GM12874 (cell line): Measurements from ENCODE around the gene GTF2F2.

Experiments
- TF ChIP-seq, protein P1 (sequence below): IDR thresholded peaks from 2 replicates; pipeline ENCODE4 v1.5.1; 2011; ENCODE audit warnings: low read depth, mild to moderate bottlenecking, control low read depth, low read length, moderate library complexity; ENCODE audit not compliant: insufficient read depth

Gene GTF2F2

DNA sequence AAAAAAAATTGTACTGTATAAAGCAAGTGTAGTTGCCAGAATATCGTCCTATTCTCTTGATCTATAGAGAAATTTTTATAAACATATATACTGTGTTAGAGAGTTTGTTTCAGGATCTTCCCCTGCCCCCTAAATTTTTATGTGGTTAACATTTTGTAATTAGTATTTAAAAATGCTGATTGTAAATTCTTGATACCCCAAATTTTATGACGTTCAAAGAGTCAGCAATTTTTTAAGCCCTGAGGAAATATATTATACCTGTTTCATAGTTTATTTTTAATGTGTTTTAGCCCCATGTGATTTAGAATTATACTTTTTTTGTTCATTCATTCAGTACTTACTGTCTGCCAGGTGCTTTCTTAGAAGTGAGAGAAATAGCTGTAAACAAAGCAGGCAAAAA is 87.8 kb downstream of the GTF2F2 start:
- TF ChIP-seq, protein P1, sequence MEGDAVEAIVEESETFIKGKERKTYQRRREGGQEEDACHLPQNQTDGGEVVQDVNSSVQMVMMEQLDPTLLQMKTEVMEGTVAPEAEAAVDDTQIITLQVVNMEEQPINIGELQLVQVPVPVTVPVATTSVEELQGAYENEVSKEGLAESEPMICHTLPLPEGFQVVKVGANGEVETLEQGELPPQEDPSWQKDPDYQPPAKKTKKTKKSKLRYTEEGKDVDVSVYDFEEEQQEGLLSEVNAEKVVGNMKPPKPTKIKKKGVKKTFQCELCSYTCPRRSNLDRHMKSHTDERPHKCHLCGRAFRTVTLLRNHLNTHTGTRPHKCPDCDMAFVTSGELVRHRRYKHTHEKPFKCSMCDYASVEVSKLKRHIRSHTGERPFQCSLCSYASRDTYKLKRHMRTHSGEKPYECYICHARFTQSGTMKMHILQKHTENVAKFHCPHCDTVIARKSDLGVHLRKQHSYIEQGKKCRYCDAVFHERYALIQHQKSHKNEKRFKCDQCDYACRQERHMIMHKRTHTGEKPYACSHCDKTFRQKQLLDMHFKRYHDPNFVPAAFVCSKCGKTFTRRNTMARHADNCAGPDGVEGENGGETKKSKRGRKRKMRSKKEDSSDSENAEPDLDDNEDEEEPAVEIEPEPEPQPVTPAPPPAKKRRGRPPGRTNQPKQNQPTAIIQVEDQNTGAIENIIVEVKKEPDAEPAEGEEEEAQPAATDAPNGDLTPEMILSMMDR: no peak

DNA sequence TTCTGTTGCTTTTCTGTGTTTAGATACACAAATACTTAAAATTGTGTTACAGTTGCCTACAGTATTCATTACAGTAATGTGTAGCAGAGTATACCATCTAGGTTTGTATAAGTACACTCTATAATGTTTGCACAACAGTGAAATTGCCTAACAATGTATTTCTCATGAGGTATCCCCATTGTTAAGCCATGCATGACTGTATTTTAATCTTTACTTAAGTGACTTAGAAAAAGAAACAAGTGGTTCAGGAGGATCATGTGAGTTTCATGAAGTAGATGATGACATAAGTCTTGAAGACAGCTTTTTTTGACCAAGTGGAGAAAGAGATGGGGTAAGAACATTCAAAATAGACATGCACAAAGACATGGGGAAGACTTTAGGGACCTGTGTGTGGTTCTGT is 88.9 kb downstream of the GTF2F2 start:
- TF ChIP-seq, protein P1: no peak

DNA sequence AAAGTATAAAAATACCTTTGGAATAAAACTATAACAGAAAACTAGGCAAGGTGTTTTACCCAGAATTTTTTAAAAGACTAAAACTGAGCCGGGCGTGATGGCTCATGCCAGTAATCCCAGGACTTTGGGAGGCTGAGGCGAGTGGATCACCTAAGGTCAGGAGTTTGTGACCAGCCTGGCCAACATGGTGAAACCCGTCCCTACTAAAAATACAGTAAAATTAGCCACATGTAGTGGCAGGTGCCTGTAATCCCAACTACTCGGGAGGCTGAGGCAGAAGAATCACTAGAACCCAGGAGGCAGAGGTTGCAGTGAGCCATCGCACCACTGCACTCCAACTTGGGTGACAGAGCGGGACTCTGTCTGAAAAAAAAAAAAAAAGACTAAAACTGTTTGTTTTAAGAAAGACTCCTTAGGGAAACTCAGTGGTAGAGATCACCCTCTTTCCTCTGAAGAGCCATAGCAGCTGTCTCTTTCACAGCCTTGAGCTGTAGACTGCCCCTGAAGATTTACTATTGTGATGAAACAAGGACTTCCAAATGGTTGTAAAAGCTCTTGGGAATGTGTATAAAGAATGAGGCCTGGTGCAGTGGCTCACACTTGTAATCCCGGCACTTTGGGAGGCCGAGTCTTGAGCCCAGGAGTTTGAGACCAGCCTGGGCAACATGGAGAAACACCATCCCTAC is 95.2 kb downstream of the GTF2F2 start:
- TF ChIP-seq, protein P1: no peak

DNA sequence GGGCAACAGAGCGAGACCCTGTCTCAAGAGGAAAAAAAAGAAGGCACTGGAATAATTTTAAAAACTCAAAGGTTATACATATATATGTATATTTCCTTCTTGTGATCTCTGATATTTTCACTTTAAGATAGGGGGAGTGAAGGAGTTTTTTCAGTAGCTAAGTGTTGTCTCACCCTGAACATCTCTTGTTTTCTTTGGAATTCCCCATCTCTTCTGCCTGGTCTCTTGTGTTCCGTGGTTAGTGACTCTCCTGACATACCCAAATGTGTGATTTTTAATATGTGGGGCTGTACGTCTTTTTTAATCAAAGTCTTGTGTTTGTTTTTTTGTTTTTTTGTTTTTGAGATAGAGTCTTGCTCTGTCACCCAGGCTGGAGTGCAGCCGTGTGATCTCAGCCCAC is 95.9 kb downstream of the GTF2F2 start:
- TF ChIP-seq, protein P1: no peak

DNA sequence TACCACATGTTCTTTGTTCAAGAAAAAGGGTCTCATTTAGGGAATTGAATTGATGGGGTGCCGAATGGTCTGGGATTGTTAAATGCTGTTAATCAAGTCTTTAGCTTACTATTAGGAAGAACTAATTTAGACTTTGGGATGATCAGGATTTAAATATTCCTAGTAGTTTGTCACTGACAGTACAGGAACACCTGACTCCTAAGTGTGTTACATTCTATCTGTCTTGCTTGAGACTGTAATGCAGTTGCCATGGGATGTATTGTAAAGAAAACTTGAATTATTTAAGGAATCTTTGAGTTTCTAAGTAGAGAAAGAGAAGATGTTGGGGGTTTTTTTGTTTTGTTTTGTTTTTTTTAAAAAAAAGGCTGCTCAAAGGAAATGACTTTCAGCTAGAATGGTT is 98.4 kb downstream of the GTF2F2 start:
- TF ChIP-seq, protein P1: no peak

DNA sequence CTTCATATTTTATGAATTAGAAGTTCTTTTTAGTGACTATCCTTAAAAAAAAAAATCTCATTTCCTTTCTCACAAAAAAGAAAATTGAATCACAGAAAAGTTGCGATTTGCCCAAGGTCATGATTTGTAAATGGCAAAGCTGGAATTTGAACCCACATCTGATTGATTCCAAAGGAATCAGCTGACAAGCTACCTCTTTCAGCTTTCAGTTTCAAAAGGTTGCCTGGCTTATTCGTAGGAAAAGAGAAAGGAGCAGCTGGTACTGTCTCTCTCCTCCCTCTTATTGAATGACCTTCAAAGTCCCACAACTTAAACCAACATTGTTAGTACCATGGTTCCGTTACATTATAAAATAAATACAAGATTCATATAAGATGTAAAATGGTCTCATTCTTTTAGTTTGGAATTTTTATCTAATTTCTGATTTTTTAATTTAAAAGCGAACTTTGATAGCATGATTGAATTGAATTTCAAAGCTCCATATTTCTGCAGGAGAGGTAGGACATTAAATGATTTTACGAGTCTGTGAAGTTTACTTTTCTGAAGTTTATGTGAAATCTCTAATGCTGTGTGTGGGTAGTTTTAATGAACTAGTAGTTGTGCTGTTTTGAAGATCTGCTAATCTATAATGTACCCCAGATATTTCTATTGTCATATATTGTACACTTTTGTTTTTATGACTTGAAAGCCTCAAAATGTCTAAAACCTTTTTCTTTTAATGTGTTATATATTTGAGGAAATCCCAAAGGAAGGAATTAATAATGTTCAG is 99.0 kb downstream of the GTF2F2 start:
- TF ChIP-seq, protein P1: no peak

DNA sequence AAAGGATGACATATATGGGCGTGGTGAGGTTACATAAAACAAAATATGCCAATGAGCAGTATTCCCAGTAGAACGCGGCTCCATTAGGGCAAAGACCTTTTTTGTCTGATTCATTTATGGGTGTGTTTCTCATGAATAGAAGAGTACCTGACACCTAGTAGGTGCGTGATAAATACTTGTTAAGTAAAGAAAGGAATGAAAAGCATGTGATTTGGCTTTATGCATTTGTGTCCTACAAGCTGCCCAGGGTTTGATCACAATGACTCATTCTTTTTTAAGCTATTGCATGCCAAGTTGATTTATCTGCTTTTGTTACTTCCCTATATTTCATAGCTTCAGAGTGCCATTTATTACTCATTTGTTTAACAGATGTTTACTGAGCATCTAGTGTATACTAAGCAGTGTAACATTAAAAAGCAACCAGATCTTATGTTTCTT is 99.6 kb downstream of the GTF2F2 start:
- TF ChIP-seq, protein P1: no peak
